Bronchial epithelial cell (primary cell): ENCODE measurements around the gene DNM1. TPM values are rescaled to one million over a fixed set of nuclear protein-coding genes. Genes with fewer than 3 reads are reported as not detected.
A peak's percentile ranks its signal among the peaks of the same experiment; 100 is the strongest.

Experiments
- DNase-seq: peaks from one replicate; pipeline ENCODE4 v3.0.0-alpha.2; 2010; ENCODE audit warnings: low read depth
- FAIRE-seq: peaks from 2 replicates; lab custom pipeline; 2011; peaks lifted over from hg19 to GRCh38; lab: Jason Lieb, UNC
- H3K27me3 ChIP-seq: 2 replicates; pipeline ENCODE4 v1.5.1; 2011; ENCODE audit warnings: low read length; ENCODE audit not compliant: control insufficient read depth, insufficient read depth
- H3K36me3 ChIP-seq: 2 replicates; pipeline ENCODE4 v1.5.1; 2011; ENCODE audit warnings: low read length; ENCODE audit not compliant: control insufficient read depth, insufficient read depth
- H3K4me3 ChIP-seq: 2 replicates; pipeline ENCODE4 v1.5.1; 2011; ENCODE audit warnings: mild to moderate bottlenecking, low read depth, low read length, control low read depth
- total RNA-seq: library from RNA; depleted of rRNA; stranded (reverse); fragments of >200 nt; gene quantifications from 2 replicates; pipeline ENCODE4 v1.2.1, GENCODE V29; 2014
- TF ChIP-seq, protein P1 (sequence below): IDR thresholded peaks from 2 replicates; pipeline ENCODE4 v1.5.1; 2011; ENCODE audit warnings: mild to moderate bottlenecking, moderate library complexity, low read length, control low read depth, inconsistent platforms; ENCODE audit not compliant: insufficient read depth, severe bottlenecking

DNM1 gene
- total RNA-seq, 1 donor from 2014 or later = 0.53 TPM

DNA sequence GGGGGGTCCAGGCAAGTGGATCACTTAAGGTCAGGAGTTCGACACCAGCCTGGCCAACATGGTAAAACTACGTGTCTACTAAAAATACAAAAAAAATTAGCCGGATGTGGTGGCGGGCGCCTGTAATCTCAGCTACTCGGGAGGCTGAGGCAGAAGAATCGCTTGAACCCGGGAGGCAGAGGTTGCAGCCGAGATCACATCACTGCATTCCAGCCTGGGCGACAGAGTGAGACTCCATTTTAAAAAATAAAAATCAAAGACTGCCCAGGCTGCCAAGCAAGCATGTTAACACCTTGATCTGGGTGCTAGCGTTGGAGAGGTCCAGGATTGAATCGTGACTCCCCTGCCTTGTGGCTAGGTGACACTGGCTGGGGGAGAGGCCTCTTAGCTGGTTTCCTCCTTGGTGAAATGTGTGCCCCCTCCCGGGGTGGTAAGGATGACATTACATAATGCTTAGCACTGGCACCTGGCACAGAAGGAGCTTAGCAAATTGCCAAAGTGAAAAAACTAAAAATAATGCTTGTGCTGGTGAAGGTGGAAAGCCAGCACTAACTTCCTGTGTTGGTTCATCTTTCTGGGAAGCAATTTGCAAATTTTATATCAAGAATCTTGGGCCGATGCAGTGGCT lies 9.6 kb upstream of the DNM1 start:
- H3K36me3 ChIP-seq = peaks cover 4% of the 10 kb centered on the region
- FAIRE-seq (no peak), DNase-seq (no peak)
- H3K27me3 ChIP-seq = no peaks in the 10 kb centered on the region
- H3K4me3 ChIP-seq = no peak overlapping the region
- TF ChIP-seq, protein P1, sequence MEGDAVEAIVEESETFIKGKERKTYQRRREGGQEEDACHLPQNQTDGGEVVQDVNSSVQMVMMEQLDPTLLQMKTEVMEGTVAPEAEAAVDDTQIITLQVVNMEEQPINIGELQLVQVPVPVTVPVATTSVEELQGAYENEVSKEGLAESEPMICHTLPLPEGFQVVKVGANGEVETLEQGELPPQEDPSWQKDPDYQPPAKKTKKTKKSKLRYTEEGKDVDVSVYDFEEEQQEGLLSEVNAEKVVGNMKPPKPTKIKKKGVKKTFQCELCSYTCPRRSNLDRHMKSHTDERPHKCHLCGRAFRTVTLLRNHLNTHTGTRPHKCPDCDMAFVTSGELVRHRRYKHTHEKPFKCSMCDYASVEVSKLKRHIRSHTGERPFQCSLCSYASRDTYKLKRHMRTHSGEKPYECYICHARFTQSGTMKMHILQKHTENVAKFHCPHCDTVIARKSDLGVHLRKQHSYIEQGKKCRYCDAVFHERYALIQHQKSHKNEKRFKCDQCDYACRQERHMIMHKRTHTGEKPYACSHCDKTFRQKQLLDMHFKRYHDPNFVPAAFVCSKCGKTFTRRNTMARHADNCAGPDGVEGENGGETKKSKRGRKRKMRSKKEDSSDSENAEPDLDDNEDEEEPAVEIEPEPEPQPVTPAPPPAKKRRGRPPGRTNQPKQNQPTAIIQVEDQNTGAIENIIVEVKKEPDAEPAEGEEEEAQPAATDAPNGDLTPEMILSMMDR = no peak

DNA sequence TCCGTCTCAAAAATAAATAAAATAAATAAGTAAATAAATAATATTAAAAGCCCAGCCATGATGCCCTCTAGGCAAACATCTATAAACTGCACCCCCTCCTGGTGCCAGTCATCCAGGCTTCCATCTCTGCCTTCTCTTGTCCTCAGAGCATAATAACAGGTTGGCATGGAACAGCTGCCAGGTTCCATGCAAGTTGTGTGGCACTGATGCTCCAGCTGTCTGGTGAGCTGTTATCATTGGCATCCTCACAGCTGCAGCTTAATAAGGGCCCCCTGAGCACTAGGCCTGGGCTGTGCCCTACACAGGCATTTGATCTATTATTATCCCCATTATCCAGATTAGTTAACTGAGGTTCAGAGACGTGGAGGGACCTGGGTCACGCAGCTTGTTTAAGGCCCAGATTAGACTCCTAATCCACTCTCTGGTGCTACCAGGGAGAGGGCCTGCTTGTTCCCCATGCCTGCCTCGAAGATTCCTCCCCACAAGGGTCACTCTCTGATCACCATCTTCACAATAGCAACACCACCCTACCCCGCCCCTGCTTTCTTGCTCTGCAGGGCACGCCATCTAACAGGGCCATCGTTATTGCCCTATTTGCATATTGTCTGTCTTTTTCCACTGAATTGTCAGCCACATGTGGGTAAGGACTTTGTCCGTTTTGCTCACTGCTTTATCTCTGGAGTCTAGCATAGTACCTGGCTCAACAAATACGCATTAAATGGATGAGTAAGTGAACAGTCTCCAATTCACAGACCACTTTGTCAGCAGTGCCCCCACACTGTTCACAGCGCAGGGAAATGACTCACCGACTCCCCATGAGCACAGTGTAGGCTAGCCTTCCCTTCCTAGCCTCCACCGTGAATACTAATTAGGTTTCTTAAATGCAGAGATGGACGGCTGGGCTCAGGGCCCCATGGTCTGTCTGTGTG lies 1.5 kb upstream of the DNM1 start:
- TF ChIP-seq, protein P1 = no peak
- FAIRE-seq = no peak

DNA sequence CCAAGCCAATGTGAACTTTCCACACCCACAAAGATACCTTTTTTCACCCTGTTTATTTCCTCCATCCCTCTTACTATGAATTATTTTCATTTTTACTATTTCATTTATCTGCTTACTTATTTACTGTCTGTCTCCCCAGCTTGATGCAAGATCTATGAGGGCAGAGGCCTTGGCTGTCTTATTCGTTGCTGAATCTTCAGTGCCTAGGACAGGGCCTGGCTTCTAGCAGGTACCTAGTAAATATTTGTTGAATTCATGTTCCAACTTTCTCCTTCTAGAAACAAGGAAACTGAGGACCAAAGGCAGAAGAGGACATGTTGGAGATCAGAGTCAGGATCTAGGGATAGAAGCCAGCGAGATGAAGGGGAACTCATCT lies 543 bp upstream of the DNM1 start:
- no peak overlapping the region for H3K4me3 ChIP-seq
- FAIRE-seq (no peak), DNase-seq (no peak)
- H3K36me3 ChIP-seq = no peaks in the 10 kb centered on the region
- peaks cover 2% of the 10 kb centered on the region for H3K27me3 ChIP-seq
- TF ChIP-seq, protein P1 = no peak

More for the DNA sequence above, 1.5 kb upstream of the DNM1 start:
- DNase-seq = no peak
- H3K4me3 ChIP-seq = no peak overlapping the region
- no peaks in the 10 kb centered on the region for H3K36me3 ChIP-seq
- H3K27me3 ChIP-seq = peaks cover 2% of the 10 kb centered on the region

DNA sequence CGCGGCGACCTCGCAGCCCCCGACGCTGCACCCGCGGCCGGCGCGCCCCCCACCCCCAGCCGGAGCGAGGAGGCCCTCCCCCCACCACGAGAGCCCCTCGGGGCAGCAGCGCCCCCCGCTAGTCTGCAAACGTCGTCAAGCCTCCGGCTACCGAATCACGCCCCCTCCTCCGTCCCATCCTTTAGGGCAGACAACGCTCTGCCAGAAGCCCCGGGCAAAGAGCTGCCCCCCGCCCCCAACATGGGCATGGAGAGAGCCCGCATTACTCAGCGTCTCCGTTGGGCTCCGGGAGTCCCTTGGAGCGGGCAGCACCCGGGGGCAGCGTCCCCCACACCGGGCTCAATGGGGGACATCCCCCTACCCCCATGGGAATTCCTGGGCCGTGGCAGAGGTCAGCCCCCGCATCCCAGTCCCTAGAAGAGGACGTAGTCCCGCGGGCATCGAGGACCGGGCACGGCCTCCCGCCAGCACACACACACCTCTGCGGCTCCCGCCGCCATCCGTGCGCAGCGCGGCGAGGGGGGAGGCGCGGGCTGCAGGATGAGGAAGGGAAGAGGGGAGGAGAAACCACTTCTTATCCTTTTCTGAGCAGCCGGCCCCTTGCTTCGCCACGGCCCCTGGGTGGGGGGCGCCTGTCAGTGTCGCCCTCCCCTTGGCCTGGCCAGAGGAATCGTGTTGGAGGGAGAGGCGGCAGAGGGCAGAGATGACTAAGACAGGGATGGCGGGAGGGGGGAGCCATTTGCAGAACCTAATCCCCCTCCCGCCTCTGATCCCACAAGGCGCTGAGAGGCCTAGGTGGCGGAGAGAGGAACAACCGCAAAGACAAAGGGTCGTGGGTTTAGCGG lies 750 bp downstream of the DNM1 start:
- peak overlapping the region; percentile 48 for H3K4me3 ChIP-seq
- no peak for DNase-seq
- H3K36me3 ChIP-seq = no peaks in the 10 kb centered on the region
- H3K27me3 ChIP-seq = peaks cover 2% of the 10 kb centered on the region
- TF ChIP-seq, protein P1 = no peak
- no peak for FAIRE-seq

DNA sequence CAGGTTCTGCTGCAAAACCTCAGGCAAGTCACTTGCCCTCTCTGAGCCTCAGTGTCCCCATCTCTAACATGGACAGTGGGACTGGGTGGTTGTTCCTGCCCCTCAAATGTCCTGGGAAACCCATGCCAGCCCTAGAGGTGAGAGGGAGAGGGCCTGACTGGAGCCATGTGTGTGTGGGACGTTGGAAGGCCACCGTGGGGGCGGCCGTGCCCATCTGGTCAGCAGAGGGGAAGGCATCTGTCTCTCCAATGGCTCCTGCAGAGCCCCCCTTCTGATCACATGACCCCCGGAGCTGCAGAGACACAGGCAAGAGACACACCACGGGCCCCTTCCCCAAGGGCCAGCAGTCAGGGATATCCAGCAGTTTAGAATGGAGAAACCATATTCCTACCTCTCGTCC lies 1.7 kb downstream of the DNM1 start:
- FAIRE-seq (no peak), DNase-seq (no peak)
- no peak overlapping the region for H3K4me3 ChIP-seq
- TF ChIP-seq, protein P1 = no peak
- H3K27me3 ChIP-seq = peaks cover 2% of the 10 kb centered on the region
- no peaks in the 10 kb centered on the region for H3K36me3 ChIP-seq
